Nephron (organoid): ENCODE results near the gene PON3.

ENCODE experiments used
- H3K27ac Mint-ChIP-seq, 3 experiments: 2 replicates each; pipeline ENCODE4 v1.8.0; 2020; ENCODE audit warnings: mixed read lengths in 3 of 3, mild to moderate bottlenecking in 2 of 3, moderate library complexity in 1 of 3
- H3K27me3 Mint-ChIP-seq: 2 replicates; pipeline ENCODE4 v1.8.0; 2021; ENCODE audit warnings: low read depth, mild to moderate bottlenecking, moderate library complexity, mixed read lengths
- H3K36me3 Mint-ChIP-seq: 2 replicates; pipeline ENCODE4 v1.8.0; 2020; ENCODE audit warnings: low read depth, mixed read lengths
- H3K4me1 Mint-ChIP-seq: 2 replicates; pipeline ENCODE4 v1.8.0; 2020; ENCODE audit warnings: mixed read lengths
- H3K4me3 Mint-ChIP-seq, 3 experiments: 2 replicates each; pipeline ENCODE4 v1.8.0; 2020; ENCODE audit warnings: mild to moderate bottlenecking in 3 of 3, mixed read lengths in 3 of 3, moderate library complexity in 2 of 3
- H3K9me3 Mint-ChIP-seq: 2 replicates; pipeline ENCODE4 v1.8.0; 2020; ENCODE audit warnings: mixed read lengths
- CTCF ChIP-seq, 3 experiments: fragments of 200-600 bp; sonication (generic); IDR thresholded peaks; one replicate each; pipeline ENCODE4 v1.5.0; 2021; ENCODE audit warnings: antibody characterized with exemption in 3 of 3; ENCODE audit not compliant: unreplicated experiment in 3 of 3

The PON3 gene

DNA sequence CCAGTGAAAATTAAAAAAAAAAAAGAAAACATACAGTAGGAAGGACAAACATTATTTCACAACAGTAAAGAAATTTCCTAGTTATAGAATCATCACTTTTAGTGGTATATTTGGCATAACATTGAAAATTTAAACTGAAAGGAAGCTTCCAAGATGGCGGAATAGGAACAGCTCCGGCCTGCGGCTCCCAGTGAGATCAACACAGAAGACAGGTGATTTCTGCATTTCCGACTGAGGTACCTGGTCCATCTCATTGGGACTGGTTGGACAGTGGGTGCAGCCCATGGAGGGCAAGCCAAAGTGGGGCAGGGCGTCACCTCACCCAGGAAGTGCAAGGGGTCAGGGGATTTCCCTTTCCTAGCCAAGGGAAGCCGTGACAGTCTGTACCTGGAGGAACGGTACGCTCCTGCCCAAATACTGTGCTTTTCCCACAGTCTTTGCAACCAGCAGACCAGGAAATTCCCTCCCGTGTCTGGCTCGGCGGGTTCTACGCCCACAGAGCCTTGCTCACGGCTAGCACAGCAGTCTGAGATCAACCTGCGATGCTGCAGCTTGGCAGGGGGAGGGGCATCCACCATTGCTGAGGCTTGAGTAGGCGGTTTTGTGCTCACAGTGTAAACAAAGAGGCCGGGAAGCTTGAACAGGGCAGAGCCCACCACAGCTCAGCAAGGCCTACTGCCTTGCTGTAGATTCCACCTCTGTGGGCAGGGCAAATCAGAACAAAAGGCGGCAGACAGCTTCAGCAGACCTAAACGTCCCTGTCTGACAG is 19.4 kb downstream of the PON3 start:
- no peaks in the 10 kb centered on the region for H3K4me1 Mint-ChIP-seq
- H3K36me3 Mint-ChIP-seq: peaks cover 9% of the 10 kb centered on the region
- H3K9me3 Mint-ChIP-seq: peaks cover 32% of the 10 kb centered on the region
- no peak overlapping the region for H3K27ac Mint-ChIP-seq
- TF ChIP-seq CTCF (IDR thresholded peaks at IDR 0.05; ENCODE audit: unreplicated experiment in 3 of 3): no peak
- no peaks in the 10 kb centered on the region for H3K27me3 Mint-ChIP-seq
- no peak overlapping the region for H3K4me3 Mint-ChIP-seq

GRCh38 chr7:95375591-95376257 is 20.5 kb downstream of the PON3 start:
- Mint-ChIP-seq H3K4me1 (no peaks in the 10 kb centered on the region), H3K36me3 (peaks cover 9% of the 10 kb centered on the region), H3K27ac (no peak overlapping the region), H3K4me3 (no peak overlapping the region), H3K9me3 (peaks cover 26% of the 10 kb centered on the region), H3K27me3 (no peaks in the 10 kb centered on the region)
- no peak for TF ChIP-seq CTCF (IDR thresholded peaks at IDR 0.05; ENCODE audit: unreplicated experiment in 3 of 3)

DNA sequence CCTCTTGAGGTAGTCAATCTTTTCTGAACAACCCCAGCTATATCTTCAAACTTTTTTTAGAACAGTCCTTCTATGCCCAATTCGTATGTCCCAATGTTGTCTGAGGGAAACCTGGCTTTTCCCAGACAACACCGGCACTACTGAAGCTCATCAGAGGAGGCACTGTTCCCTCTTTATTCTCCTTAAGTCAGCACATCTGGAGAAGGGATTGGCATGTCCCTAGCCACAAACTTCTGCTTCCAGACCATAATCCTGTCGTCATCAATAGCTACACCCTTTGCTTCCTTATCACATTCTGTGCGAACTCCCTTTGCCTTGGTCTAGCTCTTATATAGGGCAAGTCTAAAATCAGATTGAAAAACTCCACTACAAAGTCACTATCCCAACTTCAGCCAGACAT is 22.9 kb downstream of the PON3 start:
- Mint-ChIP-seq H3K4me3 (no peak overlapping the region), H3K27ac (no peak overlapping the region), H3K4me1 (no peaks in the 10 kb centered on the region), H3K9me3 (peaks cover 14% of the 10 kb centered on the region), H3K27me3 (no peaks in the 10 kb centered on the region), H3K36me3 (no peaks in the 10 kb centered on the region)
- TF ChIP-seq CTCF (IDR thresholded peaks at IDR 0.05; ENCODE audit: unreplicated experiment in 3 of 3): no peak

GRCh38 chr7:95368235-95368634 is 27.9 kb downstream of the PON3 start:
- H3K9me3 Mint-ChIP-seq: no peaks in the 10 kb centered on the region
- H3K27me3 Mint-ChIP-seq: no peaks in the 10 kb centered on the region
- no peak overlapping the region for H3K4me3 Mint-ChIP-seq
- no peak overlapping the region for H3K27ac Mint-ChIP-seq
- H3K4me1 Mint-ChIP-seq: peaks cover 5% of the 10 kb centered on the region
- no peaks in the 10 kb centered on the region for H3K36me3 Mint-ChIP-seq
- no peak for TF ChIP-seq CTCF (IDR thresholded peaks at IDR 0.05; ENCODE audit: unreplicated experiment in 3 of 3)

DNA sequence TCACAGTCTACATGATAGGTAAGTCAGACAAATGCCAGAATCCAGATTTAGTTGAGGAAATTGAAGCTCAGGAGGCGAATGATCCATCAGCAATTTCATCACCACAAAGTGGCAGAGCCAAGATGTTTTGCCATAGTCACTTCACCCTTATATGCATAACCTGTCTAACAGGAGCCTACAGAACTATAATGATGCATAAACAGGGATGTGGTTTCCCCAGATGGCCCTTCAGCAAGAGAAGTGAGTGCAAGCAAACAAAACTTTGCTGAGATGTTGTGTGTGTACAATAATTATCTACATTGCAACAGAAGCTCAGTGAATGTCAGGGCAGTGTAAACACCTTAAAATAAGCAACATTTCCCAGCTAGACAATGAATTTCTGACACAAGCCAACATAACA is 28.6 kb downstream of the PON3 start:
- H3K4me3 Mint-ChIP-seq: no peak overlapping the region
- H3K9me3 Mint-ChIP-seq: no peaks in the 10 kb centered on the region
- peaks cover 6% of the 10 kb centered on the region for H3K4me1 Mint-ChIP-seq
- TF ChIP-seq CTCF (IDR thresholded peaks at IDR 0.05; ENCODE audit: unreplicated experiment in 3 of 3): no peak
- H3K27ac Mint-ChIP-seq: no peak overlapping the region
- no peaks in the 10 kb centered on the region for H3K27me3 Mint-ChIP-seq
- H3K36me3 Mint-ChIP-seq: no peaks in the 10 kb centered on the region

- H3K4me1 Mint-ChIP-seq: peaks cover 6% of the 10 kb centered on the region
- no peaks in the 10 kb centered on the region for H3K36me3 Mint-ChIP-seq
- H3K27me3 Mint-ChIP-seq: no peaks in the 10 kb centered on the region
- no peaks in the 10 kb centered on the region for H3K9me3 Mint-ChIP-seq
- no peak for TF ChIP-seq CTCF (IDR thresholded peaks at IDR 0.05; ENCODE audit: unreplicated experiment in 3 of 3)
- H3K27ac Mint-ChIP-seq: no peak overlapping the region
- no peak overlapping the region for H3K4me3 Mint-ChIP-seq
These were observed 31.0 kb downstream of the PON3 start for GRCh38 chr7:95365151-95365550.
